Urinary bladder (tissue), 4 donors: ENCODE measurements around the gene ST8SIA4. TPM values are rescaled to one million over a fixed set of nuclear protein-coding genes. Genes with fewer than 3 reads are reported as not detected.
"Not testable (repeated sequence)": the region's sequence is repeated elsewhere in the genome, so short reads cannot be mapped to it uniquely, and the experiment has no call there.

ENCODE experiments used
- DNase-seq: peaks from one replicate; pipeline ENCODE4 v3.0.0-alpha.2; 2015; ENCODE audit errors: extremely low spot score
- H3K27ac ChIP-seq: one replicate; pipeline ENCODE4 v1.5.1; 2013; ENCODE audit warnings: low read depth, mild to moderate bottlenecking, moderate library complexity
- H3K36me3 ChIP-seq: one replicate; pipeline ENCODE4 v1.6.1; 2013; ENCODE audit warnings: mild to moderate bottlenecking, moderate library complexity; ENCODE audit not compliant: insufficient read depth
- H3K4me1 ChIP-seq: one replicate; pipeline ENCODE4 v1.6.1; 2013; ENCODE audit warnings: mild to moderate bottlenecking, moderate library complexity; ENCODE audit not compliant: insufficient read depth
- H3K4me3 ChIP-seq: one replicate; pipeline ENCODE4 v1.5.1; 2013; ENCODE audit warnings: low read depth, low read length
- WGBS: extraction: QIAGEN DNeasy Blood & Tissue Kit; methylation state at CpG from one replicate; pipeline ENCODE4 v1.1.7; 2013; 5-methylcytosine and 5-hydroxymethylcytosine counted together
- polyA plus RNA-seq: library from polyadenylated mRNA; stranded (reverse); fragments of 200-250 nt; gene quantifications from one replicate; pipeline ENCODE4 v1.2.3, GENCODE V29; 2013
- total RNA-seq: library from RNA; depleted of rRNA; stranded (reverse); fragments of >200 nt; gene quantifications from one replicate; pipeline ENCODE4 v1.2.3, GENCODE V29; 2014
- donor health status: healthy with polysubstance abuse.
- donor health status: healthy.

ST8SIA4 gene
- total and polyA plus RNA-seq, 2 donors = 1.7 to 18.3 TPM

DNA sequence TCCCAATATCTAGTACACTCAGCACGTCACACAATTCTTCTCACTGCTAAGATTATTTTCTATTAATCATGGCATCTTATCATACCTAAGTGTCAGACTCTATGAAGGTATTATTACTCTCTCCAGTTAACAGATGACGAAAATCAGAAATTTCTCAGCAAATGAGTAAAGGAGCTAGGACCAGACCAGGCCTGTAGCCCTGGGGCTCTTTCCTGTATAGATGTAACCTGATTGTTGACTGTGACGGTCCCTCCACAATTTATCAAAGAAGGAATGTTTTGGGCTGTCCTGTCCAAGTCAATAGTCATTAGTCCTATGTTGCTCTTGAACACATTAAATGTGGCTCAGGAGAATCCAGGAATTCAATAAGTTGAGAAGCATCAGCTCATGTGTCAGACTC lies 106.2 kb downstream of the ST8SIA4 start:
- no peak for DNase-seq
- H3K36me3 ChIP-seq = no peaks in the 10 kb centered on the region
- no peak overlapping the region for H3K4me3 ChIP-seq
- WGBS = 89% methylated on average over 3 of the region's 3 CpGs
- no peaks in the 10 kb centered on the region for H3K4me1 ChIP-seq
- H3K27ac ChIP-seq = no peak overlapping the region

DNA sequence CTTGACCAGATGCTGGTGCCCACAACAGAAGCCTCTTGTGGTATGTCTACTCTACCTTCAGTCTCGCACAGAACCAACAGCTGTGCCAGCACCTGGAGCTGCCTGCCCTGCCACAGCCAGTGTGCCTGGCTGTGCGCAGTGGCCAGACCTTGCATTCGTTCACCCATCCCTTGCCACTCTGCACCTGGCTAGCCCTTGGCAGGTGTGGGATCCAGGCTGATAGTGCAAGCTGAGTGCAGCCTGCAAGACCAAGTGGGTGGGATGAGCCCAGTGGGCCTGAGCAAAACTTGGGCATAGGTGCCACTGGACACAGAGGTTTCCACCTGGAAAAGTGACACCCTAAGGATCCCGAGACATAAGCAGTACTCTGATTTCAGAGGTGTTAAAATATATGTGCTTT lies 108.2 kb downstream of the ST8SIA4 start:
- Histone ChIP-seq H3K4me3 (no peak overlapping the region), H3K27ac (no peak overlapping the region), H3K4me1 (no peaks in the 10 kb centered on the region), H3K36me3 (no peaks in the 10 kb centered on the region)
- DNase-seq = no peak
- 97% methylated on average over 4 of the region's 4 CpGs for WGBS

- Histone ChIP-seq H3K4me1 (no peaks in the 10 kb centered on the region), H3K27ac (no peak overlapping the region), H3K36me3 (no peaks in the 10 kb centered on the region), H3K4me3 (no peak overlapping the region)
- no peak for DNase-seq
- WGBS = 96% methylated on average over 3 of the region's 3 CpGs
These were observed 108.9 kb downstream of the ST8SIA4 start for GRCh38 chr5:100794218-100794617.

DNA sequence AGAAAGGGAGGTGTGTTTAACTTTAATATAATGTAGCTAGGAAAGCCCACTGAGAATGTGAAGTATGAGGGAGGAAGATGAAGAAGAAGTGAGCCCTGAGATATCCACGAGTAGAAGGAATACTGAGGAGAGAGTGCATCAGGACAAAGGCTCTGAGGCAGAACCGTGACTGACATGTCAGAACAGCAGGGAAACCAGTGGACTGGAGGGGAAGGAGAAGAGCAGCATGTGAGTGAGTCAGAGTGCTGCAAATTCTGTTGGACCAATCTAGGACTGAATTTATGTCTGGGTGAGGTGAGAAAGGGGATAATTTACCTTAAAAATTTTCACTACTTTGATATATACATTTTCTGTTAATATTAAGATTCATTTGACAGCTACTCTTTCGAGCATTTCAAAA lies 110.3 kb downstream of the ST8SIA4 start:
- Histone ChIP-seq H3K27ac (no peak overlapping the region), H3K4me3 (no peak overlapping the region), H3K36me3 (no peaks in the 10 kb centered on the region), H3K4me1 (no peaks in the 10 kb centered on the region)
- no peak for DNase-seq
- WGBS = 59% methylated on average over 3 of the region's 3 CpGs

GRCh38 chr5:100791391-100791790 lies 111.7 kb downstream of the ST8SIA4 start:
- 87% methylated on average over 2 of the region's 2 CpGs for WGBS
- no peaks in the 10 kb centered on the region for H3K4me1 ChIP-seq
- no peak for DNase-seq
- no peaks in the 10 kb centered on the region for H3K36me3 ChIP-seq
- no peak overlapping the region for H3K27ac ChIP-seq
- no peak overlapping the region for H3K4me3 ChIP-seq

DNA sequence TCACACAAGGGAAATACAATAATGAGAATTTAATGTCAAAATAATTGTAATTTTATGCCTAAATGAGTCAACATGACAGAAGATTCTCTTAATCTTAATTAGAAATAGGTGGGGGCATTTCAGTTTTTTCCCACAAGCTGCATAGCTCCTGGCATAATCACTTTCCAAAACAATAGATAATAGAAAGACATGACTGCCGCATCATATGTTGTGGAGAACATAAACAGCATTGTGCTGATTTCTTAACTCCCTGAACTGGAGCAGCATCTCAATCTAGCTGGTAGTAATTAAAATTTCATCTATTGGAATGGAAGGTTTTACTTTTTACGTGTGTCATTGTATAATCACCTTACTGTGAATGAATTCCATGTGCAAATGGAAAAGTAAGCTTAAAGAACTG lies 112.1 kb downstream of the ST8SIA4 start:
- Histone ChIP-seq H3K36me3 (no peaks in the 10 kb centered on the region), H3K4me1 (no peaks in the 10 kb centered on the region), H3K27ac (no peak overlapping the region), H3K4me3 (no peak overlapping the region)
- WGBS = 69% methylated on average over 2 of the region's 2 CpGs
- DNase-seq = no peak

DNA sequence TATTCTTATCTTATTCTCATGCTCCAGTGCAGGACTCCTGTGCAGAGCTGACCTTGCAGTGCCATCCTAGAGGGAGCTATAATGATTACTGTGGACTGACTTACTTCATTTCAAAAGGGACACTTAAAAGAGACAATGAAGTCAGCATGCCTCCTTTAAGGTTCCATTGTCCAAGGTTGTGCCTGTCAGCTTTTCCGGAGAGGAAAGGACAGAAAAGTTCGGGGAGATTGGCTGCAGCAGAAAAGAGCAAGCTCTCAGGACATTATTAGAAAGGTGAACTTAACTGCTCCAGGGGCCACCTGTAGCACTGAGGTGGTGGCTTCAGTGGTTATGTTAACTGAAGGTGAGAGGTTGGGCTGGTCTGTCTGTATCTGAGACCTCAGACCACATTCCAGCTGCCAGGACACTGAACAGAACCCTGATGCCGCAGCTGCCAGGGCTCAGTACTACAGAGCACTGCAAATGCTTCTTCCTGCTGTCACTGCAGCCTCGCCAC lies 112.9 kb downstream of the ST8SIA4 start:
- no peak overlapping the region for H3K27ac ChIP-seq
- H3K36me3 ChIP-seq = no peaks in the 10 kb centered on the region
- H3K4me1 ChIP-seq = no peaks in the 10 kb centered on the region
- no peak for DNase-seq
- H3K4me3 ChIP-seq = no peak overlapping the region
- 62% methylated on average over 4 of the region's 4 CpGs for WGBS

DNA sequence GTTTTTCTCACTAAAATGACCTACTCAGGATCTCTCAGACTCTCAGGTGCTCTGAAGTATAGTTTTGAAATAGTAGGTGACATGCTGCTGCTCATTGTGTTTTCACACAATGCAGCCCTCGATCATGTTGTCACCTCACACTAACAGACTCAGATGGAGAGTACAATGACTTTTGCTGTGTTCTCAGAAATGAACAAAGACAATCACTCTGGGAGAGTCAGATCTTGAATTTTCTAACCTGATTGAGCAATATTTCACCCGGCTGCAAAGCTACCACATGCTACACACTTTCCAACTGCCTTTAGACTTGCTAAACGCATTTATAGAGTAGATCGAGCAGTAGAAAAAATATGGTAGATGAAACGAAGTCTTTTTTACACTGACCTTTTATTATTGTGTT lies 113.4 kb downstream of the ST8SIA4 start:
- 76% methylated on average over 5 of the region's 5 CpGs for WGBS
- Histone ChIP-seq H3K36me3 (no peaks in the 10 kb centered on the region), H3K27ac (no peak overlapping the region), H3K4me3 (no peak overlapping the region), H3K4me1 (no peaks in the 10 kb centered on the region)
- no peak for DNase-seq

DNA sequence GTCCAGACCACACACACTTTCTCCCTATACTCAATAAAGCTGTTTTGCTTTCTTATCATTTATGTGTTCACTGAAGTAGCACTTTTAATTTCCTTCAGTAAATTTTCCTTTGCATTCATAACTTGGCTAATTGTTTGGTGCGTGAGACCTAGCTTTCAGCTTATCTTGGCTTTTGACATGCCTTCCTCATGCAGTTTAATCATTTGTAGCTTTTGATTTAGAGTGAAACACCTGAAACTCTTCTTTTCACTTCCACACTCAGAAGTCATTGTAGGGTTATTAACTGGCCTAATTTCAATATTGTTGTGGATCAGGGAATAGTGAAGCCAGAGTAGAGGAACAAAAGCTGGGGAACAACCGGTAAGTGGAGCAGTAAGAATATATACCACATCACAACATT lies 114.7 kb downstream of the ST8SIA4 start:
- 65% methylated on average over 2 of the region's 2 CpGs for WGBS
- Histone ChIP-seq H3K4me1 (no peaks in the 10 kb centered on the region), H3K36me3 (no peaks in the 10 kb centered on the region), H3K4me3 (no peak overlapping the region), H3K27ac (no peak overlapping the region)
- DNase-seq = no peak

- Histone ChIP-seq H3K4me3 (no peak overlapping the region), H3K27ac (no peak overlapping the region), H3K4me1 (no peaks in the 10 kb centered on the region), H3K36me3 (no peaks in the 10 kb centered on the region)
- WGBS = 77% methylated on average over 2 of the region's 2 CpGs
- DNase-seq = no peak
These were observed 115.4 kb downstream of the ST8SIA4 start for GRCh38 chr5:100787648-100788047.

DNA sequence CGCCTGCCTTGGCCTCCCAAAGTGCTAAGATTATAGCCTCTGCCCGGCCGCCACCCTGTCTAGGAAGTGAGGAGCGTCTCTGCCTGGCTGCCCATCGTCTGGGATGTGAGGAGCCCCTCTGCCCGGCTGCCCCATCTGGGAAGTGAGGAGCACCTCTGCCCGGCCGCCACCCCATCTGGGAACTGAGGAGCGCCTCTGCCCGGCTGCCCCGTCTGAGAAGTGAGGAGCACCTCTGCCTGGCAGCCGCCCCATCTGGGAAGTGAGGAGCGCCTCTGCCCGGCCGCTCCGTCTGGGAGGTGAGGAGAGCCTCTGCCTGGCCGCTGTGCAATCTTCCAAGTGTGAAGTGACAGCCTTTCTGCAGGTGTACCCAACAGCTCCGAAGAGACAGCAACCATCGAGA lies 117.5 kb downstream of the ST8SIA4 start:
- H3K36me3 ChIP-seq, DNase-seq, H3K4me3 ChIP-seq, H3K4me1 ChIP-seq, H3K27ac ChIP-seq: not testable (repeated sequence)
- WGBS = 94% methylated on average over 19 of the region's 19 CpGs

GRCh38 chr5:100780376-100780870 lies 122.7 kb downstream of the ST8SIA4 start:
- Histone ChIP-seq H3K4me3 (no peak overlapping the region), H3K36me3 (no peaks in the 10 kb centered on the region), H3K4me1 (no peaks in the 10 kb centered on the region), H3K27ac (no peak overlapping the region)
- no peak for DNase-seq
- 79% methylated on average over 4 of the region's 4 CpGs for WGBS

DNA sequence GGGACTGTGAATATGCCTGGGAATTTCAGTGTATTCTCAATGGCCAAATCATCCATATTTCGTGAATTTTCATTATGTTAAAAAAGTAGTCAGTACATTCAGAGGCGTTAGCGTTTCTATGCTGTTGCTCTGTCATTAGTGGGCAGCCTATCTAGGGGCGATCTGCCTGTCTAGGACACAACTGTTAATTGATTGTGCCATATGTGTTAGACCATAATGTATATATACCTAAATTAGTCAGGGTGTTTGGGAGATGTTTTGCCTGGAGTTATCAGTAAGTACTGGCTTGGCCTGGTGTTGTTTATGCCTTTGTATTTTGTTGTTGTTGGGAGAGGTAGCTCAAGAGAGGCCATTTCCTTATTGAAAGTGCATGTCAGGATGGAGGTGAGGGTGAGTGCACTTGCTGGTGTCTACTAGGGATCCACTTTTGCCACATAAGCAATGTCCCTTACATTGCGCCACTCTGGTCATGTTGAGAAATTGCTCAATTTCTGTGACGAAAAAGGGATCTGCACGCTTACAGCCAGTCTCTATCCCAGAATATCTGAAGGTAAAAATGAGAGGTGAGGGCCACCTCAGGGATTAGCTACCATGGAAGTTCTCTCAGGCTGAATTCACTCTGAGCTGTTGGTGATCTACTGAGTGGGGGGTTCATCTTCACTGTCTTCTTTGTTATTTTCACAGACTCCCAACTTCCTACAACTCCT lies 123.3 kb downstream of the ST8SIA4 start:
- Histone ChIP-seq H3K4me1 (no peaks in the 10 kb centered on the region), H3K4me3 (no peak overlapping the region), H3K27ac (no peak overlapping the region), H3K36me3 (no peaks in the 10 kb centered on the region)
- DNase-seq = no peak
- 94% methylated on average over 7 of the region's 7 CpGs for WGBS

GRCh38 chr5:100777680-100778300 lies 125.3 kb downstream of the ST8SIA4 start:
- no peaks in the 10 kb centered on the region for H3K4me1 ChIP-seq
- H3K27ac ChIP-seq = no peak overlapping the region
- no peaks in the 10 kb centered on the region for H3K36me3 ChIP-seq
- 48% methylated on average over 4 of the region's 4 CpGs for WGBS
- H3K4me3 ChIP-seq = no peak overlapping the region
- no peak for DNase-seq
